ENCODE data around the gene LRRC8B.

Gene LRRC8B

GRCh38 chr1:89552471-89553081, 27.9 kb downstream of the LRRC8B start:
- H3K27me3 ChIP-seq (replicated peaks; ENCODE audit: control insufficient read depth, insufficient read depth, low read length): no peaks in the 10 kb centered on the region
- H3K9ac ChIP-seq (ENCODE audit: low read length): peak overlapping the region; percentile 60
- H3K4me1 ChIP-seq (ENCODE audit: control insufficient read depth, insufficient read depth, low read length): peaks cover 59% of the 10 kb centered on the region
- peak overlapping the region; percentile 71 for H3K4me3 ChIP-seq (ENCODE audit: low read length)
- no peaks in the 10 kb centered on the region for H3K9me3 ChIP-seq (ENCODE audit: control insufficient read depth, low read length)
- peak; percentile 70 for DNase-seq (ENCODE audit: low read depth)
- H3K36me3 ChIP-seq (ENCODE audit: control insufficient read depth, insufficient read depth, low read length, severe bottlenecking): peaks cover 6% of the 10 kb centered on the region

GRCh38 chr1:89553157-89553556, 28.5 kb downstream of the LRRC8B start:
- H3K4me1 ChIP-seq (ENCODE audit: control insufficient read depth, insufficient read depth, low read length): peaks cover 55% of the 10 kb centered on the region
- no peak for DNase-seq (ENCODE audit: low read depth)
- peak overlapping the region; percentile 60 for H3K9ac ChIP-seq (ENCODE audit: low read length)
- H3K9me3 ChIP-seq (ENCODE audit: control insufficient read depth, low read length): no peaks in the 10 kb centered on the region
- no peaks in the 10 kb centered on the region for H3K27me3 ChIP-seq (replicated peaks; ENCODE audit: control insufficient read depth, insufficient read depth, low read length)
- peaks cover 6% of the 10 kb centered on the region for H3K36me3 ChIP-seq (ENCODE audit: control insufficient read depth, insufficient read depth, low read length, severe bottlenecking)
- H3K4me3 ChIP-seq (ENCODE audit: low read length): peak overlapping the region; percentile 71

DNA sequence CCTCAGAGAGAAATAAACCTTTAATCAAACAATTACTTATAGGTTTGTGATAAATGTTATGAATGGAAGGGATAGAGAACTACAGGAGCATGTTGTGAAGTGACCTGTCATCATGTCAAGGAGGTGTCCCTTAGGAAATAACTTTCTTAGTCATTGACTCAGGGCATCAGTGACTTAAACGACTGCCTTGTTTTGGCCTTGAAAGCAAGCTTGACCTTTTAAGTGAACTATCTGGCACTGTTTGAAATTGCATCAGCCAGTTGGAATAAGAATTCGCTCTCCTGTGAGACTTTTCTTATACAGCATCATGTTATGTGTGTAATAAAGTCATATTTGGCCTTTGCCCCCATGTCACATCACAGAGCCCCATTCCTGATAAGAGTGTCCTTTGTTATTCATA, 30.9 kb downstream of the LRRC8B start:
- H3K4me1 ChIP-seq (ENCODE audit: control insufficient read depth, insufficient read depth, low read length): peaks cover 42% of the 10 kb centered on the region
- no peak overlapping the region for H3K4me3 ChIP-seq (ENCODE audit: low read length)
- no peaks in the 10 kb centered on the region for H3K9me3 ChIP-seq (ENCODE audit: control insufficient read depth, low read length)
- no peak for DNase-seq (ENCODE audit: low read depth)
- H3K36me3 ChIP-seq (ENCODE audit: control insufficient read depth, insufficient read depth, low read length, severe bottlenecking): peaks cover 15% of the 10 kb centered on the region
- H3K27me3 ChIP-seq (replicated peaks; ENCODE audit: control insufficient read depth, insufficient read depth, low read length): no peaks in the 10 kb centered on the region
- no peak overlapping the region for H3K9ac ChIP-seq (ENCODE audit: low read length)

GRCh38 chr1:89556726-89557444, 32.3 kb downstream of the LRRC8B start:
- DNase-seq (ENCODE audit: low read depth): peak; percentile 43

GRCh38 chr1:89557445-89557825, 32.8 kb downstream of the LRRC8B start:
- H3K9ac ChIP-seq (ENCODE audit: low read length): no peak overlapping the region
- H3K27me3 ChIP-seq (replicated peaks; ENCODE audit: control insufficient read depth, insufficient read depth, low read length): no peaks in the 10 kb centered on the region
- peaks cover 15% of the 10 kb centered on the region for H3K36me3 ChIP-seq (ENCODE audit: control insufficient read depth, insufficient read depth, low read length, severe bottlenecking)
- peaks cover 36% of the 10 kb centered on the region for H3K4me1 ChIP-seq (ENCODE audit: control insufficient read depth, insufficient read depth, low read length)
- H3K4me3 ChIP-seq (ENCODE audit: low read length): no peak overlapping the region
- DNase-seq (ENCODE audit: low read depth): no peak
- H3K9me3 ChIP-seq (ENCODE audit: control insufficient read depth, low read length): no peaks in the 10 kb centered on the region

More at GRCh38 chr1:89556726-89557444, 32.3 kb downstream of the LRRC8B start:
- Histone ChIP-seq H3K27me3 (replicated peaks; ENCODE audit: control insufficient read depth, insufficient read depth, low read length) (no peaks in the 10 kb centered on the region), H3K36me3 (ENCODE audit: control insufficient read depth, insufficient read depth, low read length, severe bottlenecking) (peaks cover 15% of the 10 kb centered on the region), H3K9ac (ENCODE audit: low read length) (no peak overlapping the region), H3K9me3 (ENCODE audit: control insufficient read depth, low read length) (no peaks in the 10 kb centered on the region), H3K4me1 (ENCODE audit: control insufficient read depth, insufficient read depth, low read length) (peaks cover 41% of the 10 kb centered on the region), H3K4me3 (ENCODE audit: low read length) (no peak overlapping the region)

DNA sequence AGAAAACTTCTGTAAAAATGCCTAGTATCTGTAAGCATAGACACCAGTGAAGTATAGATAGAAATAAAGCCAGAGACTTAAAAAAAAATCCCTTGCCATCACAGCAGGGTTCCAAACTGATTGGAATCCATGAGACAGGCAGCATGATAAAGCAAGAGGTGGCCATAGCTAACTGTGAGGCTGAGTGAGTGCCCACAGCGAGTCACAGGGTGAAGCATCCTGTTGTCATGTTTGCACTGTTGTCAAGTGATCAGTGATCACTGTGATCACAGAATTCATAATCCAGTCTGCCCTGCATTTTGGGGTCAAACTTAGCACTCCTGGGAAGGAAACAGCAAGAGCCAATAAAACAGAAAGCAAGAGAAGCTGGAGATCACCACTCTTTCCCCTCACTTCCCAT, 33.3 kb downstream of the LRRC8B start:
- Histone ChIP-seq H3K9ac (ENCODE audit: low read length) (no peak overlapping the region), H3K9me3 (ENCODE audit: control insufficient read depth, low read length) (no peaks in the 10 kb centered on the region)
- DNase-seq (ENCODE audit: low read depth): no peak

GRCh38 chr1:89563957-89564604, 39.5 kb downstream of the LRRC8B start:
- DNase-seq (ENCODE audit: low read depth): peak; percentile 54
- peaks cover 2% of the 10 kb centered on the region for H3K36me3 ChIP-seq (ENCODE audit: control insufficient read depth, insufficient read depth, low read length, severe bottlenecking)
- H3K27me3 ChIP-seq (replicated peaks; ENCODE audit: control insufficient read depth, insufficient read depth, low read length): no peaks in the 10 kb centered on the region
- H3K4me1 ChIP-seq (ENCODE audit: control insufficient read depth, insufficient read depth, low read length): peaks cover 26% of the 10 kb centered on the region
- no peak overlapping the region for H3K9ac ChIP-seq (ENCODE audit: low read length)
- no peaks in the 10 kb centered on the region for H3K9me3 ChIP-seq (ENCODE audit: control insufficient read depth, low read length)
- no peak overlapping the region for H3K4me3 ChIP-seq (ENCODE audit: low read length)

More for the DNA sequence above, 33.3 kb downstream of the LRRC8B start:
- H3K36me3 ChIP-seq (ENCODE audit: control insufficient read depth, insufficient read depth, low read length, severe bottlenecking): peaks cover 15% of the 10 kb centered on the region
- H3K4me3 ChIP-seq (ENCODE audit: low read length): no peak overlapping the region
- H3K4me1 ChIP-seq (ENCODE audit: control insufficient read depth, insufficient read depth, low read length): peaks cover 30% of the 10 kb centered on the region
- no peaks in the 10 kb centered on the region for H3K27me3 ChIP-seq (replicated peaks; ENCODE audit: control insufficient read depth, insufficient read depth, low read length)

DNA sequence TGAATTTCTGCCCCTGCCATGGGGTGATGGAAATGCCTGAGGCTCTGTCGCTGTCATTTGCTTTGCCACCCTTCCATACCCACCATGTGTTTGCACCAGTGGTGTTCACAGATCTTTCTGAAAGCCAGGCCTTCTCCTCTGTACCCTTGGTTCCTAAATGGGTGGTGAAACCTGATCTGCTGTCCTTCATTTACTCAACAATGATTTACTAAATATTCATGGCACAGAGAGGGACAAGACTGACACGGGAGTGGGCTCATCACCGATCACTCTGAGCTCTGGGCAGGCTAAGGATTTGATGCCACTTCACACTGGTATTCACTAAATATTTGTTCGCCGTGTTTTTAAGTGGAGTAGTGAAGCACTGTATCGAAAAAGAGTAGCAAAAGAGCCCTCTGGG, 40.9 kb downstream of the LRRC8B start:
- DNase-seq (ENCODE audit: low read depth): no peak
- Histone ChIP-seq H3K27me3 (replicated peaks; ENCODE audit: control insufficient read depth, insufficient read depth, low read length) (no peaks in the 10 kb centered on the region), H3K9ac (ENCODE audit: low read length) (no peak overlapping the region), H3K4me1 (ENCODE audit: control insufficient read depth, insufficient read depth, low read length) (peaks cover 26% of the 10 kb centered on the region), H3K4me3 (ENCODE audit: low read length) (no peak overlapping the region), H3K9me3 (ENCODE audit: control insufficient read depth, low read length) (no peaks in the 10 kb centered on the region), H3K36me3 (ENCODE audit: control insufficient read depth, insufficient read depth, low read length, severe bottlenecking) (no peaks in the 10 kb centered on the region)

- Histone ChIP-seq H3K4me1 (ENCODE audit: control insufficient read depth, insufficient read depth, low read length) (peaks cover 26% of the 10 kb centered on the region), H3K4me3 (ENCODE audit: low read length) (peak overlapping the region; percentile 4)
- no peak for DNase-seq (ENCODE audit: low read depth)
Observed at GRCh38 chr1:89566761-89567174, 42.1 kb downstream of the LRRC8B start.

DNA sequence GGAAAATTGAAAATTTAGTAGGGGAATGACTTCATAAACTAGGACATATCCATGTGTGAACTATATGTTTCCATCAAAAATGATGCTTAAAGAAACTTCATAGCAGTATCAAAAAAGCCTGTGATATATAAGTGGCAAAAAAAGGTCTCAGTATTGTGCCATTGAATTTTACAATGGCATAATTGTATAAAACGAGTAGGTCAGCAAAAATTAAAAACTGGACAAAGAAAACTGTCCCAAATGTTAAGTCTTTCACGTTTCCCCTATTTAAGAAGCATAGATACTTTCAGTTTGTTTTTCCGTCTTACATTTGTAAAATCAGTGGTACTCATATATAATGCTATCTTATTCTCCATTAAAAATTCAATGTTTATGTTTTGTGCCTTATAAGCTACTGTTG, 43.2 kb downstream of the LRRC8B start:
- Histone ChIP-seq H3K9ac (ENCODE audit: low read length) (peak overlapping the region; percentile 19), H3K4me1 (ENCODE audit: control insufficient read depth, insufficient read depth, low read length) (peaks cover 26% of the 10 kb centered on the region), H3K9me3 (ENCODE audit: control insufficient read depth, low read length) (no peaks in the 10 kb centered on the region), H3K27me3 (replicated peaks; ENCODE audit: control insufficient read depth, insufficient read depth, low read length) (no peaks in the 10 kb centered on the region), H3K4me3 (ENCODE audit: low read length) (no peak overlapping the region), H3K36me3 (ENCODE audit: control insufficient read depth, insufficient read depth, low read length, severe bottlenecking) (no peaks in the 10 kb centered on the region)
- no peak for DNase-seq (ENCODE audit: low read depth)

More at GRCh38 chr1:89566761-89567174, 42.1 kb downstream of the LRRC8B start:
- no peaks in the 10 kb centered on the region for H3K9me3 ChIP-seq (ENCODE audit: control insufficient read depth, low read length)
- H3K36me3 ChIP-seq (ENCODE audit: control insufficient read depth, insufficient read depth, low read length, severe bottlenecking): no peaks in the 10 kb centered on the region
- H3K27me3 ChIP-seq (replicated peaks; ENCODE audit: control insufficient read depth, insufficient read depth, low read length): no peaks in the 10 kb centered on the region
- H3K9ac ChIP-seq (ENCODE audit: low read length): peak overlapping the region; percentile 34

DNA sequence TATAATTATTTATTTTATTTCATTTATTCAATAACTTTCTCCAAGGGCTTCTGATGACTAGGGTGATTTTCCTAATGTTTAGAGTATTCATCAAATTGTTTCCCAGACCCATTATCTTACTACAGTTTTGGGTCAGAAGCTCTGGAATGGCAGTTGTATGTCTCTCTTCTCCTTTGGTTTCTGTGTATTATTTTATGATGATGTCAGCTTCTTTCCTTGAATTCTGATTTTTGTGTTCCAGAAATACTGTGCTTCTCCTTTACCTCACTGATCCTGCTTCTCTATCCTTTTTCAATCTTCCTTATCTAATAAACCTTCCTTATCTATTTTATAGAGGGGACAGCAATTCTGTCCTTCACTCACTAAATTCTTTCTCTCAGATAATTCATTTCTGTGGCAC, 48.8 kb downstream of the LRRC8B start:
- no peak for DNase-seq (ENCODE audit: low read depth)
- Histone ChIP-seq H3K4me3 (ENCODE audit: low read length) (no peak overlapping the region), H3K27me3 (replicated peaks; ENCODE audit: control insufficient read depth, insufficient read depth, low read length) (no peaks in the 10 kb centered on the region), H3K36me3 (ENCODE audit: control insufficient read depth, insufficient read depth, low read length, severe bottlenecking) (peaks cover 21% of the 10 kb centered on the region), H3K4me1 (ENCODE audit: control insufficient read depth, insufficient read depth, low read length) (no peaks in the 10 kb centered on the region), H3K9ac (ENCODE audit: low read length) (no peak overlapping the region), H3K9me3 (ENCODE audit: control insufficient read depth, low read length) (no peaks in the 10 kb centered on the region)

Measured in adipocyte (in vitro differentiated cells).